Astrocyte of the spinal cord (primary cell): ENCODE data around the gene INSC.

ENCODE experiments used
- DNase-seq: peaks from one replicate; pipeline ENCODE4 v3.0.0; 2011; ENCODE audit warnings: low read depth, low spot score
- H3K4me3 ChIP-seq: 2 replicates; pipeline ENCODE4 v1.5.1; 2011; ENCODE audit warnings: low read depth, mild to moderate bottlenecking, low read length, moderate library complexity
- CTCF ChIP-seq: IDR thresholded peaks from 2 replicates; pipeline ENCODE4 v1.5.1; 2012; ENCODE audit warnings: low read depth, mild to moderate bottlenecking, low read length, inconsistent platforms
- in situ Hi-C: cut with HindIII; loops from 2 replicates; pipeline ENCODE4 v1.10.0; 2017; ENCODE audit warnings: low sequenced_read_pairs

The INSC gene

DNA sequence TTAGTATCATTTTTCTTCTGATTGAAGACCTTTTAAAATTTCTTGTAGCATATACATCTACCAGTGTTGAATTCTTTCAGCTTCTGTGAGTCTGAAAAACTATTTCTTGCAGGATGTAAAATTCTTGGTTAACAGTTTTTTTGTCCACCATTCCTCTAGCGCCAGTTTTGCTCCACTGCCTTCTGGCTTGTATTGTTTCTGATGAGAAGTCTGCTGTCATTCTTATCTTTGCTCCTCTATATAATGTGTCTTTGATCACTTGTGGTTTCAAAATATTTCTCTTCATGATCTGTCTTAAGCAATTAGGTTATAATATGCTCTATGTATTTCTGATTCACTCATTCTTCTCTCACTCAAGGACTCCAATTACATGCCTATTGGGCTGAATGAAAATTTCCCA, 152.3 kb downstream of the INSC start:
- H3K4me3 ChIP-seq: no peak overlapping the region
- DNase-seq: no peak
- TF ChIP-seq CTCF: no peak
- in situ Hi-C loops: no loop called here

GRCh38 chr11:15268598-15268997, 153.9 kb downstream of the INSC start:
- DNase-seq: no peak
- no peak overlapping the region for H3K4me3 ChIP-seq
- in situ Hi-C loops: no loop called here
- TF ChIP-seq CTCF: no peak

- TF ChIP-seq CTCF: no peak
- DNase-seq: no peak
- in situ Hi-C loops: no loop called here
Measured at GRCh38 chr11:15275141-15275540, 160.4 kb downstream of the INSC start.

GRCh38 chr11:15276621-15277020, 161.9 kb downstream of the INSC start:
- peak; percentile 43 for TF ChIP-seq CTCF
- in situ Hi-C loops: no loop called here
- DNase-seq: peak; percentile 3
- no peak overlapping the region for H3K4me3 ChIP-seq

More at GRCh38 chr11:15275141-15275540, 160.4 kb downstream of the INSC start:
- no peak overlapping the region for H3K4me3 ChIP-seq

DNA sequence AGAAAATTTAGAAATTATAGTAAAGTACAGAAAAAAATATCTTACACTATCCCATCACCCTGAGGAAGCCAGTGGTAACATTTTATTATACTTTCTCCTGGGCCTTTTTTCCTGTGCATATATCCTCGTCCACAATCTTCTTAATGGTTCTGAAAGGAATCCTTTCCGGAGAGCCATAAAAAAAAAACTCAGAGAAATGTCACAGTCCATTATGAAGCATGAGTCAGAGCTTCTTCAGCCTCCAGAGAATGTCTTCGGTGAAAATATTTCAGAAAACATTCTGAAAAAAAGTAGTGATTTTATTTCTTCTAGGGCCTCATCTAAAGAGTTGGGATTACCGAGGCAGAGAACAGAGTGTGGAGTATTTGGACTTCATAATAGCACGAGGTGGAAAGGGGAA, 163.4 kb downstream of the INSC start:
- no peak overlapping the region for H3K4me3 ChIP-seq
- no peak for TF ChIP-seq CTCF
- in situ Hi-C loops: no loop called here
- peak; percentile 13 for DNase-seq

- H3K4me3 ChIP-seq: no peak overlapping the region
- in situ Hi-C loops: no loop called here
- no peak for DNase-seq
- TF ChIP-seq CTCF: no peak
Measured at GRCh38 chr11:15280393-15280792, 165.7 kb downstream of the INSC start.

- H3K4me3 ChIP-seq: no peak overlapping the region
- no peak for DNase-seq
- in situ Hi-C loops: no loop called here
- TF ChIP-seq CTCF: no peak
Measured at GRCh38 chr11:15282754-15283153, 168.0 kb downstream of the INSC start.
